ENCODE data around the gene ESPN. TPM values are rescaled to one million over a fixed set of nuclear protein-coding genes. Genes with fewer than 3 reads are reported as not detected.
A peak's percentile ranks its signal among the peaks of the same experiment; 100 is the strongest.

ESPN gene
- total RNA-seq, 2 experiments from 2014 or later, result 2.0 to 3.9 TPM

DNA sequence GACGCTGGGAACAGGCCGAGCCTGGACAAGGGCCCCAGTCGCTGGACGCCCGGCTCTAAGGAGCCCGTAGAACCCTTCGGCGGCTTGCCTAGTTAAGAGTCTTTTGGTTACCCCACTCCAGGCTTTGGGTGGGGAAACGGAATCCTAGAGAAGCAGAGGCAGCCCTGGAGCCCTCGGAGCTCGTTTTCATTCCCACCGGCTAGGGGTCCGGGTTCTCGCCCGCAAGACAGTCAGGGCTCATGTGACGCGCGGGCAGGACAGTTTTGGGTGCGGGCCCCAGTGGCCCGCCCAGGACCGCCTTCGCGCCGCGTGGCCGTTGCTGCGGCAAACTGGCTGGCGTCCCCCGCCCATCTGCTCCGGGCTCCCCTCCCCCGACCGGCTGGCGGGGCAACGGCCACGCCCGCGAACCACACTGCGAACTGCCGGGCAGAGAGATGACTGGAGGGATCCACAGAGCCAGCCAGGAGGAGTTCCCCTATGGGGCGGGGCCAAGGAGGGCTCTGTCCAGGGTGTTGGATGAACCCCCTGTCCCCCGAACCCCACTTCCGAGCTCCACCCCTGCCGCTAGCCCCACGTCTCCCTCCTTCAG, 4.0 kb upstream of the ESPN start:
- TF ChIP-seq, protein P1, sequence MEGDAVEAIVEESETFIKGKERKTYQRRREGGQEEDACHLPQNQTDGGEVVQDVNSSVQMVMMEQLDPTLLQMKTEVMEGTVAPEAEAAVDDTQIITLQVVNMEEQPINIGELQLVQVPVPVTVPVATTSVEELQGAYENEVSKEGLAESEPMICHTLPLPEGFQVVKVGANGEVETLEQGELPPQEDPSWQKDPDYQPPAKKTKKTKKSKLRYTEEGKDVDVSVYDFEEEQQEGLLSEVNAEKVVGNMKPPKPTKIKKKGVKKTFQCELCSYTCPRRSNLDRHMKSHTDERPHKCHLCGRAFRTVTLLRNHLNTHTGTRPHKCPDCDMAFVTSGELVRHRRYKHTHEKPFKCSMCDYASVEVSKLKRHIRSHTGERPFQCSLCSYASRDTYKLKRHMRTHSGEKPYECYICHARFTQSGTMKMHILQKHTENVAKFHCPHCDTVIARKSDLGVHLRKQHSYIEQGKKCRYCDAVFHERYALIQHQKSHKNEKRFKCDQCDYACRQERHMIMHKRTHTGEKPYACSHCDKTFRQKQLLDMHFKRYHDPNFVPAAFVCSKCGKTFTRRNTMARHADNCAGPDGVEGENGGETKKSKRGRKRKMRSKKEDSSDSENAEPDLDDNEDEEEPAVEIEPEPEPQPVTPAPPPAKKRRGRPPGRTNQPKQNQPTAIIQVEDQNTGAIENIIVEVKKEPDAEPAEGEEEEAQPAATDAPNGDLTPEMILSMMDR (IDR thresholded peaks at IDR 0.05), result no peak
- Histone ChIP-seq H3K36me3 (ENCODE audit: insufficient read depth, low read length) (no peaks in the 10 kb centered on the region), H3K27ac (ENCODE audit: low read depth in 1 of 2, low read length in 2 of 2) (no peak overlapping the region), H3K4me3 (ENCODE audit: low read length) (peak overlapping the region; percentile 24), H3K9me3 (ENCODE audit: control insufficient read depth in 1 of 2, insufficient read depth in 1 of 2, low read length in 2 of 2) (peaks cover 0 to 36% of the 10 kb centered on the region in 2 experiments), H3K4me1 (ENCODE audit: insufficient read depth, low read length) (peaks cover 50% of the 10 kb centered on the region), H3K27me3 (ENCODE audit: control insufficient read depth in 1 of 2, insufficient read depth in 2 of 2, low read length in 2 of 2) (peaks cover 72 to 88% of the 10 kb centered on the region in 2 experiments)
- ChIA-PET POLR2A (interaction anchor here (1.4 to 1.7 kb wide), 2 partner anchors 19 to 40 kb away, joined by 3 to 5 read pairs; no protein-coding TSS in a partner anchor), CTCF (interaction anchor here (1.3 to 7.1 kb wide), 2 partner anchors 18 to 66 kb away, joined by 3 to 77 read pairs; no protein-coding TSS in a partner anchor)
- Mint-ChIP-seq H3K4me1 (ENCODE audit: low read depth) (peaks cover 13% of the 10 kb centered on the region), H3K9me3 (no peaks in the 10 kb centered on the region), H3K36me3 (ENCODE audit: low read depth) (no peaks in the 10 kb centered on the region), H3K4me3 (peak overlapping the region; percentile 48), H3K27me3 (peaks cover 67% of the 10 kb centered on the region), H3K27ac (no peak overlapping the region)
- intact Hi-C loops (cut with DNase I, micrococcal nuclease), result loop anchor here in 1 of 2 experiments (10.0 kb wide), 1 partner anchor 224 kb away; no protein-coding TSS in a partner anchor
- ATAC-seq (ENCODE audit: poor library complexity), result no peak
- DNase-seq, result peak in 1 of 14 experiments; percentile 44

DNA sequence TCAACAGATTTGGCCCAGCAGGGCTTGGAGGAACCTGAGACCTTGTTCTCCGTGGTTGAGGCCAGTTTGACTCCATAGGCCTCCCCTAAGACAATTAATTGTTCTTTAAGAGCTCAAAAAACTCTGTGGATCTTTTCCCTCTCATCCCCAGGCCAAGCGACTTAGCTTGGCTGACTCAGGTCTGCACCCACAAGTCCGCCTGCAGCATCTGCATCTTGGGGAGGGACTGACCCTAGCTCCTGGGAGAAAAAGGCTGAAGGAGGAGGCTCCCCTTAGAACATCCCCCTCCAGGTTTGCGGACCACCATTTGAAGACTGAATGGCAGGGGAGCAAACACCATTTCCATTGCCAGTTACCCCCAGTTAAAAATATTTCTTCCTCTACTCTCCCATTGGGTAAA, 3.3 kb upstream of the ESPN start:
- H3K9me3 Mint-ChIP-seq, result no peaks in the 10 kb centered on the region
- peaks cover 66% of the 10 kb centered on the region for H3K27me3 Mint-ChIP-seq
- ChIA-PET CTCF (interaction anchor here (0.6 to 7.1 kb wide), 2 partner anchors 10 to 18 kb away, joined by 5 to 77 read pairs; no protein-coding TSS in a partner anchor), POLR2A (interaction anchor here (1.7 kb wide), 1 partner anchor 39 kb away, joined by 5 read pairs; no protein-coding TSS in a partner anchor)
- Histone ChIP-seq H3K4me3 (ENCODE audit: low read length) (no peak overlapping the region), H3K27ac (ENCODE audit: low read depth in 1 of 2, low read length in 2 of 2) (no peak overlapping the region), H3K4me1 (ENCODE audit: insufficient read depth, low read length) (peaks cover 52% of the 10 kb centered on the region), H3K36me3 (ENCODE audit: insufficient read depth, low read length) (no peaks in the 10 kb centered on the region), H3K9me3 (ENCODE audit: control insufficient read depth in 1 of 2, insufficient read depth in 1 of 2, low read length in 2 of 2) (peaks cover 0 to 33% of the 10 kb centered on the region in 2 experiments), H3K27me3 (ENCODE audit: control insufficient read depth in 1 of 2, insufficient read depth in 2 of 2, low read length in 2 of 2) (peaks cover 72 to 86% of the 10 kb centered on the region in 2 experiments)
- no peaks in the 10 kb centered on the region for H3K36me3 Mint-ChIP-seq (ENCODE audit: low read depth)
- intact Hi-C loops (cut with DNase I, micrococcal nuclease), result loop anchor here in 1 of 2 experiments (10.0 kb wide), 1 partner anchor 224 kb away; no protein-coding TSS in a partner anchor
- ATAC-seq (ENCODE audit: poor library complexity), result no peak
- TF ChIP-seq, protein P1 (IDR thresholded peaks at IDR 0.05), result no peak
- peaks cover 13% of the 10 kb centered on the region for H3K4me1 Mint-ChIP-seq (ENCODE audit: low read depth)
- H3K4me3 Mint-ChIP-seq, result no peak overlapping the region
- no peak for DNase-seq
- no peak overlapping the region for H3K27ac Mint-ChIP-seq

DNA sequence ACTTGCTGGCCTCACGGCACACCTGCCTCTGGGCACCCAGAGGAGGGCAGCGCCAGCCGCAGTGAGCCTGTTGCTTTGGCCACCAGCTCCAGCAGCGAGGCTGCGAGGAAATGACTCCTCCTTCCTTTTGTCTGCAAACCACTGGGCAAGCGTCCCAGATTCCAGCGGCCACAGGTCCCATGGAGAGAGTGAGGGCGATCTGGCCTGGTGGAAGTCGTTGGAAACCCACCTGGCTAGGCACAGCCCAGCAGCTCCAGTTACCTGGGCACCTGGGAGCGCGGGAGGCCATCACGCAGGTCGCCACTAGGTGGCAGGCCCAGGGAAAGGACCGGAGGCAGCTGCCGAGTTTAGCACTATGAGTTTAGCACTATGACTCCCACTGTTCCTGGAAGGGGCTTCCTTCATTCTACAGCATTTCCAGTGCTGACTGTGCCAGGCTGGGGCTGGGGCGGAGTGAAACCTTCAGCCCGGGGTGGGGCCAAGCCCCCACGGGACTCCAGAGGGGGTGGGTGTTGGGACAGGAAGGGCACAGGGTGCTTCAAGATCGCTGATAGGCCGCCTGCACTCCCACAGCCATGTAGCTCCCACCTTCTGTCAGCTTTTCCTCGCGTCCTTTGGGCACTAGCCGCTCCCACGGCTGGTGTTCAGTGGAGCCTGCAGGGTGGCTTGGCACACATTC, 1.1 kb upstream of the ESPN start:
- Mint-ChIP-seq H3K9me3 (no peaks in the 10 kb centered on the region), H3K27ac (no peak overlapping the region), H3K4me3 (peak overlapping the region; percentile 67), H3K4me1 (ENCODE audit: low read depth) (peaks cover 13% of the 10 kb centered on the region), H3K36me3 (ENCODE audit: low read depth) (no peaks in the 10 kb centered on the region), H3K27me3 (peaks cover 55% of the 10 kb centered on the region)
- Histone ChIP-seq H3K9me3 (ENCODE audit: control insufficient read depth in 1 of 2, insufficient read depth in 1 of 2, low read length in 2 of 2) (peaks cover 0 to 22% of the 10 kb centered on the region in 2 experiments), H3K27me3 (ENCODE audit: control insufficient read depth in 1 of 2, insufficient read depth in 2 of 2, low read length in 2 of 2) (peaks cover 53 to 69% of the 10 kb centered on the region in 2 experiments), H3K27ac (ENCODE audit: low read depth in 1 of 2, low read length in 2 of 2) (no peak overlapping the region), H3K4me3 (ENCODE audit: low read length) (peak overlapping the region; percentile 33), H3K4me1 (ENCODE audit: insufficient read depth, low read length) (peaks cover 48% of the 10 kb centered on the region), H3K36me3 (ENCODE audit: insufficient read depth, low read length) (no peaks in the 10 kb centered on the region)
- DNase-seq (peak; percentile 60 to 85 (median 72)), ATAC-seq (ENCODE audit: poor library complexity) (peak; percentile 85)
- POLR2A ChIA-PET, result interaction anchor here (0.9 to 1.5 kb wide), 5 partner anchors 15 to 131 kb away, joined by 3 to 9 read pairs (median 3); partner anchors contain the start of genes ACOT7 and NOL9
- intact Hi-C loops (cut with DNase I, micrococcal nuclease), result loop anchor here (1.0 to 10.0 kb wide), 4 partner anchors 51 to 221 kb away; no protein-coding TSS in a partner anchor
- TF ChIP-seq, protein P1 (IDR thresholded peaks at IDR 0.05), result peak; percentile 85
- CTCF ChIA-PET, result interaction anchor here (0.6 to 7.1 kb wide), 24 partner anchors 9 to 232 kb away, joined by 3 to 77 read pairs (median 6); partner anchors contain the start of gene PLEKHG5
